CD4-positive, alpha-beta T cell treated with Interleukin-6 at 100 ng/mL for 8 hours (primary cell): ENCODE data around the gene STIM1.

ENCODE experiments used
- DNase-seq: peaks from one replicate; pipeline ENCODE4 v3.0.0-alpha.2; 2020; ENCODE audit warnings: mixed read lengths, low spot score

STIM1 gene

GRCh38 chr11:4071325-4071724, 215.9 kb downstream of the STIM1 start:
- DNase-seq, result no peak

GRCh38 chr11:4071914-4072313, 216.4 kb downstream of the STIM1 start:
- DNase-seq, result no peak

GRCh38 chr11:4072668-4073285, 217.3 kb downstream of the STIM1 start:
- DNase-seq, result peak; percentile 78

GRCh38 chr11:4074266-4074665, 218.8 kb downstream of the STIM1 start:
- DNase-seq, result no peak

- no peak for DNase-seq
Observed at GRCh38 chr11:4076774-4077173, 221.3 kb downstream of the STIM1 start.

GRCh38 chr11:4083198-4083597, 227.7 kb downstream of the STIM1 start:
- DNase-seq, result no peak

GRCh38 chr11:4084406-4085125, 229.1 kb downstream of the STIM1 start:
- no peak for DNase-seq

GRCh38 chr11:4085575-4085974, 230.1 kb downstream of the STIM1 start:
- DNase-seq, result no peak

- no peak for DNase-seq
Observed at GRCh38 chr11:4086575-4087353, 231.3 kb downstream of the STIM1 start.

- no peak for DNase-seq
Observed at GRCh38 chr11:4087551-4087950, 232.1 kb downstream of the STIM1 start.

- peak; percentile 69 for DNase-seq
Observed at GRCh38 chr11:4090258-4090657, 234.8 kb downstream of the STIM1 start.

GRCh38 chr11:4092026-4092425, 236.6 kb downstream of the STIM1 start:
- peak; percentile 39 for DNase-seq

- DNase-seq, result no peak
Observed at GRCh38 chr11:4093519-4094347, 238.3 kb downstream of the STIM1 start.

GRCh38 chr11:4094348-4095291, 239.2 kb downstream of the STIM1 start, which contains the start of gene RRM1:
Gene RRM1, plus strand, starts transcription at chr11:4094799. Its CDS starts 214 bp downstream, at chr11:4095013.
- peak; percentile 89 for DNase-seq

- no peak for DNase-seq
Observed at GRCh38 chr11:4095509-4096230, 240.2 kb downstream of the STIM1 start.

- no peak for DNase-seq
Observed at GRCh38 chr11:4098026-4098621, 242.7 kb downstream of the STIM1 start.

GRCh38 chr11:4102711-4103110, 247.2 kb downstream of the STIM1 start:
- DNase-seq, result no peak

- DNase-seq, result no peak
Observed at GRCh38 chr11:4103269-4103668, 247.8 kb downstream of the STIM1 start.

GRCh38 chr11:4105916-4106315, 250.5 kb downstream of the STIM1 start:
- no peak for DNase-seq

GRCh38 chr11:4111834-4112233, 256.4 kb downstream of the STIM1 start:
- no peak for DNase-seq
